Left colon (tissue), 2 donors: ENCODE results near the gene AHR. TPM values are rescaled to one million over a fixed set of nuclear protein-coding genes. Genes with fewer than 3 reads are reported as not detected.
"Not testable (repeated sequence)": the region's sequence is repeated elsewhere in the genome, so short reads cannot be mapped to it uniquely, and the experiment has no call there.

Experiments used
- ATAC-seq: fragments of 200-7000 bp; cut with Tn5 transposase; one replicate; pipeline ENCODE4 v1.9.1; 2020; ENCODE audit warnings: mild to moderate bottlenecking, moderate library complexity
- DNase-seq, 2 donors: peaks; one replicate each; pipeline ENCODE4 v3.0.0-alpha.2; 2020
- intact Hi-C, 2 donors: fragments of 100-400 bp; cut with DNase I in 1 of 2; cut with micrococcal nuclease in 1 of 2; formaldehyde crosslinking; loops; one replicate each; pipeline versions ENCODE4 v1.11.2 to v1.14.0; 2022; cut with DNase I, micrococcal nuclease
- total RNA-seq, 2 donors: library from RNA; stranded (reverse); fragmentation: NEBNext Ultra II Directional; extraction: Animal tissue kit (Norgen Biotek cat#: 25700); gene quantifications; one replicate each; pipeline ENCODE4 v1.2.1, GENCODE V29; 2021
- donor health status: DM: no; HTN: no; CAD: no.
- donor health status: DM: yes; HTN: yes; CAD: no.

AHR gene
- total RNA-seq, 2 donors from 2014 or later, result 33.0 to 38.4 TPM

GRCh38 chr7:17328641-17329040, 30.2 kb downstream of the AHR start:
- intact Hi-C loops, result no loop called here
- ATAC-seq (no peak), DNase-seq (no peak)

DNA sequence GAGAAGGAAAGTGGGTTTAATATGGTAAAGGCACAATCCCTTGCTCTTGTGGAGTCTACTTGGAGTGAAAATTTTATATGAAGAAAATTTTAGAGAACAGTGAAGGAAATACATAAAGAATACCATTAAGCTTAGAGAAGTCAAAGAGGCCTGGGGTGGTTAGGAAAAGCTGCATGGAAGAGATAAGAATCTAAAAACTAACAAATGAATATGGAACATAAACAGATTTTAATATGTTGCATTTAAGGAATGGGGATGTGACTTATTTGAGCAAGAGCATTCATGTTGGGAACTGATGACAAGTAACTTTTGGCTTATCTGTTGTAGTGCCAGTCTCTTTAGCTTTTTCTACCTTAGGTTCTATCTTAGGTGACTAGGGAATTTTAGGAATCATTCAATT, 31.0 kb downstream of the AHR start:
- intact Hi-C loops, result no loop called here
- ATAC-seq, result no peak

GRCh38 chr7:17331891-17332501, 33.5 kb downstream of the AHR start:
- intact Hi-C loops, result no loop called here
- no peak for ATAC-seq
- DNase-seq, result no peak

More for the DNA sequence above, 31.0 kb downstream of the AHR start:
- DNase-seq, result no peak

DNA sequence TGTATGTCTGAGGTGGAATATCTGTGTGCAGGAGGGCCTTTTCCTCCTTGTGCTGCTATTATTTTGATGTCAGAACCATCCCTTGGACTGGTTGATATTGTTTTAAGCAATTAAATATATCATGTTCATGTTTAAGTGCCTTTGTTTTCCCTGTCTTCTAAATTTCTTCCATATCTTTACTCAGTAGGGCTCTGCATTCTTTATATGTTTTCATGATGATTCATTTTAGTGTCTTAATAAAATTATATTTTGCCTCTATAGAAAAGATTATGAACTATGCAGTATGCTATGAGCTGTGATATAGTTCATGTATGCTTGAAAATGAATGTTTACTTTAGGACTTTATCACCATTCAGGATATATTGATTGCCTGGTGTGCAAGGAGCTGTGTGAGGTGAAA, 34.8 kb downstream of the AHR start:
- DNase-seq (no peak), ATAC-seq (no peak)
- intact Hi-C loops, result no loop called here

GRCh38 chr7:17336168-17336567, 37.7 kb downstream of the AHR start:
- DNase-seq (no peak), ATAC-seq (no peak)
- intact Hi-C loops, result no loop called here

GRCh38 chr7:17339139-17339538, 40.7 kb downstream of the AHR start:
- ATAC-seq (no peak), DNase-seq (no peak)
- intact Hi-C loops, result no loop called here

GRCh38 chr7:17339952-17340351, 41.5 kb downstream of the AHR start:
- no peak for DNase-seq
- intact Hi-C loops, result no loop called here
- ATAC-seq, result no peak

DNA sequence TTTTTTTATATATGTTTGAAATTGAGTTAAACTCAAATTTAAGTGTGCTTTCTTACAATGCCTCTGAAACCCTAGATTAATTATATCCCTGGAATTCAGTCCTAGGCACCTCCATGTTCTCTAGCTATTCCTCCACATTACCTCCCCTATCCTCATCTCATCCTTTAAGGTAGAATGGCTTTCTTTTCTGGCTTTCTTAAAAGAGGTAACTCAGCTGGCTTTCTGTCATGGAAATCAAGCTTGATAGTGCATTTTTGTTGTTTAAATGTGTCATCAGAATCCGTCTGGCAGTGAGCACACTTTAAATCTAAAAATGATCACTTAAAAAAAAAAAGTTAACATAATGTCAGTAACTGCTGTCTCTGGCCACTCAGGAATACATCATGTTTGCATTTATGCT, 42.2 kb downstream of the AHR start:
- DNase-seq (no peak), ATAC-seq (no peak)
- intact Hi-C loops, result no loop called here

DNA sequence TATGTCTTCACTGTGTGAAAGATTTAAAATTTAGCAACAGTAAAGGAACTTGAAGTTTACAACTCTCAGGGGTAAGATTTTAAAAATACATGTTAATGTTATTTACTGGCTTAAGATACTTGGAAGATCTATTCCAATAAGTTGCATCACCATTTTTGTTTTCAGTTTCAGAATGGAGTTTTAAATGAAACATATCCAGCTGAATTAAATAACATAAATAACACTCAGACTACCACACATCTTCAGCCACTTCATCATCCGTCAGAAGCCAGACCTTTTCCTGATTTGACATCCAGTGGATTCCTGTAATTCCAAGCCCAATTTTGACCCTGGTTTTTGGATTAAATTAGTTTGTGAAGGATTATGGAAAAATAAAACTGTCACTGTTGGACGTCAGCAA, 44.3 kb downstream of the AHR start:
- no peak for ATAC-seq
- DNase-seq, result no peak
- intact Hi-C loops, result no loop called here

- intact Hi-C loops, result no loop called here
- DNase-seq (no peak), ATAC-seq (no peak)
Observed at GRCh38 chr7:17347401-17347800, 48.9 kb downstream of the AHR start.

GRCh38 chr7:17348932-17349331, 50.5 kb downstream of the AHR start:
- DNase-seq, intact Hi-C loops, ATAC-seq: not testable (repeated sequence)

DNA sequence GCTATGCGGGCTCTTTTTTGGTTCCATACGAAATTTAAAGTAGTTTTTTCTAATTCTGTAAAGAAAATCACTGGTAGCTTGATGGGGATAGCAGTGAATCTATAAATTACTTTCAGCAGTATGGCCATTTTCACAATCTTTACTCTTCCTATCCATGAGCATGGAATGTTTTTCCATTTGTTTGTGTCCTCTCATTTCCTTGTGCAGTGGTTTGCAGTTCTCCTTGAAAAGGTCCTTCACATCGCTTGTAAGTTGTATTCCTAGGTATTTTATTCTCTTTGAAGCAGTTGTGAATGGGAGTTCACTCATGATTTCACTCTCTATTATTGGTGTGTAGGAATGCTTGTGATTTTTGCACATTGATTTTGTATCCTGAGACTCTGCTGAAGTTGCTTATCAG, 51.9 kb downstream of the AHR start:
- DNase-seq, ATAC-seq, intact Hi-C loops: not testable (repeated sequence)

- DNase-seq, intact Hi-C loops, ATAC-seq: not testable (repeated sequence)
Observed at GRCh38 chr7:17353650-17354419, 55.4 kb downstream of the AHR start.

DNA sequence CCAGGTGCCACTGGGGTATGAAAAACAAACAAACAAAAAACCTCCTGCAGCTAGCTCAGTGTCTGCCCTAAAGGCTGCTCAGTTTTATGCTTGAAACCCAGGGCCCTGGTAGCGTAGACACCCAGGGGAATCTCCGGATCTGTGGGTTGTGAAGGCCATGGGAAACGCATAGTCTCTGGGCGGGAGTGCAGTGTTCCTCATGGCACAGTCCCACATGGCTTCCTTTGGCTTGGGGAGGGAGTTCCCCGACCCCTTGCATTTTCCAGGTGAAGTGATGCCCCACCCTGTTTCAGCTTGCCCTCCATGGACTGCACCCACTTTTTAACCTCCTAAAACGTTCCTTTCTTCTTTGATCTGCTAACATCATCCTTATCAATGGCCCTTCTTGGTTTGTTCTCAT, 56.0 kb downstream of the AHR start:
- DNase-seq, result no peak
- no peak for ATAC-seq
- intact Hi-C loops, result no loop called here

- DNase-seq (no peak), ATAC-seq (no peak)
- intact Hi-C loops, result no loop called here
Observed at GRCh38 chr7:17355050-17355449, 56.6 kb downstream of the AHR start.

DNA sequence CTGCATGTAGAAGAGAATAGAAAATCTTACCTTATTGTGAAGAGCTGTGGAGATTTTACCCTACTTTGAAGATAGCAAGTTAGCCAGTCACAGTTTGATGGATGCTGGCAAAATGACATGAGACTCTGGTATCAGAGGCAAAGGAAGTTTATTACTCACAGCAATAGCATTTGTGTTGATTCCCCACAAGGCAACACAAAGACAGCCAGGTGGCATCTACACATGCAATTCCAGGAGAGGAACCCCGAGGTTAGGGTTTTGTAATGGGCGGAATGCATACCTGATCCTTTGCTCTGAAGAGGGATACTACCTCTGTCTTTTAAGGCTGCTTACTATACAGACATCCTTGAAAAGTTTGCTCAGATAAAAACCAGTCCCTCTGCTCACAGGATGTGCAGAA, 59.5 kb downstream of the AHR start:
- intact Hi-C loops, result no loop called here
- DNase-seq, result no peak
- ATAC-seq, result no peak

DNA sequence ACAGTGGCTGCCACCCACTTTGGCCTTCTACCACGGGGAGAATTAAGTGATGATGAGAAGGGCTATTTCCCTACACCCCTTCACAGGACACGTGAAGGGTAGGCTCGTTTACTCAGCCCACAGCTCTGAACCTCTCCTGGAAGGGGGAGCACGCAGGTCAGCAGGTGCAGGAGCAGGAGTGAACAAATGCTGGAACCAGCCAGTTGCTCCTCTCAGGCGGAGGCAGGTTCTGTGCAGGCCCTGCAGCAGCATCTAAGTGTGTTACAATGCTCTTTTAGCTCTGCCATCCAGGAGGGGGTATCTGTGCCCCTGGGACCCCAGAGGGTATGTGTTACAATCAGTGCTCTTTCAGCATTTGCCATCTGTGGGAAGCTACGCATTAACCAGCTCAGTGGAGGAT, 61.2 kb downstream of the AHR start:
- DNase-seq (no peak), ATAC-seq (no peak)
- intact Hi-C loops, result no loop called here

DNA sequence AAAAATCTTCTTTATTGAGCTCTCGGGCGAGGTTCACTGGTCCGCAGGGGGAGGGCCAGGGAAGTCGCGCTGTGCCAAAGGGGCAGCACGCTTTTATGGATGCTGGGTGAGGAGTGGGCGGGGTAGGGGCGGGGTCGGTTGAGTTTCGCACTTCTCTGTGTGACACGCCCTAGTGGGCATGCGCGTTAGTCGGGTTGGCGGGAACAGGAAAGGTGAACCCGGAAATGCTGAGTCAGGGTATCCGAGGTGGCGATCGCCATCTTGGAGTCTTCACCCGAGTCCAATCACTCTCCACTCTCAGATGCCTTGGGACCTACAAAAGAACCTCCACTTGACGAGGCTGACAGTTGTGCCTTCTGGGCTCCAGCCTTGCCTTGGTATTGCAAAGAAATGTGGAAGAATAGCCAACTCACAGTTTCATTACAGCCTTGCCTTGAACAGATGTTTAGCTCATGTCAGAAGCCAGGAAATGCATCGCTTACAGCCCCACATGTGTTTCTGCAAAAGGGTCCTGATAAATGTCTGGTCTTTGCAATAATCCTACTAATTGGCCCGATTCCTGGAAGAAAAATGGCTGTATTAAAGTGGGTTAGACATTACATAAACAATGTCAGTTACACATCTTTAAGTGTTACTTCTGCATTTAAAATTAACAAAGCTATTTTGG, 64.1 kb downstream of the AHR start:
- DNase-seq (no peak), ATAC-seq (no peak)
- intact Hi-C loops, result no loop called here

DNA sequence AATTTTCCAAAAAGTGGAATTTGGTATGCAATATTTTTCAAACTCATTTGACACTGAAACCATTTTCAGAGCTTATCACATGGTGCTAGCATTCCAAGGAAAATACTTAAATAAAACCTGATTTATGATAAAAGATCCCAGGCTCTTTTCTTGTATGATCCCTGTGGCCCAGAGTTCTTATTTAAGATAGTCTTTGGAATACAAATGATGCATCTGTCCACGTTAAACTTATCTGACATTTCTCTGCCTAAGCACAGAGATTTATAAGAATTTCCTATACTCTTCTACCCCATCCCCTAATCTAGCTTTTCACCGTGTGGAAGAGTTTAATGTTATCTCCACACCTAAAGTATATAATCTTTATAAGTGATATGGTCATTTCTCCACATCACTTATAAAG, 66.2 kb downstream of the AHR start:
- DNase-seq (no peak), ATAC-seq (no peak)
- intact Hi-C loops, result no loop called here

GRCh38 chr7:17365775-17366174, 67.3 kb downstream of the AHR start:
- ATAC-seq (no peak), DNase-seq (no peak)
- intact Hi-C loops, result no loop called here
